HG02981 (cell line): ENCODE data around the gene ICOS.

Experiments
- ATAC-seq: cut with Tn5 transposase; IDR thresholded peaks from one replicate; pipeline ENCODE4 v1.9.1; 2021; ENCODE audit warnings: mild to moderate bottlenecking, moderate library complexity; ENCODE audit not compliant: unreplicated experiment

The ICOS gene

DNA sequence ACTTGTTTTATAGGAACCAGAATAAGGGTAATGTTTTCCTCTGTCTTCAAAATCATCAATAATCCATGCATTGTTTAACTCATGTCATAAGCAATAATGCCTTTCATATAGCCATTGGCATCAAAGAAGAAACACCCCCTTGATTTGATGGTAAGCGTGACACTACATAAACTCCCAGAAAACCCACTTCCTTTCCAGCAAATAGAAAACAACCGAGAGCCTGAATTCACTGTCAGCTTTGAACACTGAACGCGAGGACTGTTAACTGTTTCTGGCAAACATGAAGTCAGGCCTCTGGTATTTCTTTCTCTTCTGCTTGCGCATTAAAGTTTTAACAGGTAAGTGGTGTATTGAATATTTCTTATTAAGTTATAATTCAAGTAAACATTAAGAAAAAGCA is at the start of gene ICOS:
Gene ICOS (plus strand): TSS at position 229 of the 400 bp plus-strand sequence. CDS start 52 bp downstream, at position 281.
- ATAC-seq, result no peak

GRCh38 chr2:203887677-203888076 is 48.9 kb upstream of the ICOS start:
- ATAC-seq, result no peak

DNA sequence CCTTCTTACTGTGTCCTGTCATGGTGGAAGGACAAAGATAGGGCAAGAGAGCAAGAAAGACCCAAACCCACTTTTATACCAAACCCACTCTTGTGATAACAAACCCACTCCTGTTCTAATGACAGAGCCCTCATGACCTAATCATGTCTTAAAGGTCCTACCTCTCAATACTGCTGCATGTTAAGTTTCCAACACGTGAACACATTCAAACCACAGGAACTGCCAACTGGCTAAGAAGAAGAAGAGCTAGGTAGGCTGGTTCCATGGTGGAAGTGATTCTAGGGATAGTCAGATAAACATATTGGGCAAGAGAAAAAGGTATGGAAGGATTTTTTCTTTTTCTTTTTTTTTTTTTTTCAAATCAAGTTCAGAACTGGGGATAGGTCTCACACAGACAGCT is 47.0 kb upstream of the ICOS start:
- ATAC-seq, result no peak

DNA sequence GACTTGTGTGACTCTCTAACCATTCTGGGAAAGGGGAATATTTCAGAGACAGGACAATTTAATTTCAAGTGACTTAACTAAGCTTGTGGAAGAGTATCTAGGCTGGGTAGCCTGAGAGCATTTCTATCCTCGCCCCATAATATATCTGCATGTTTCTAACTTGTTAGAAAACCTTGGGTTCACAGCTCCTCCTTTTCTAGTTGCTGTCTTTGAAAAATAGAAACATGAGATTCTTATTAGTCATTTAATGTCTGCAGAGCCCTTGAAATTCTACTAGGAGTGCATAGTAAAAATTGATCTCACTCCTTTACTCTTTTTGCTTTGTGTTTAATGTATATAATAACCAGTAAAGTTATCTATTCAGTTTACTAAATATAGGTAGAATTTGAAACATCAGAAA is 46.6 kb upstream of the ICOS start:
- no peak for ATAC-seq

- ATAC-seq, result no peak
These were observed 45.8 kb upstream of the ICOS start for GRCh38 chr2:203890733-203891132.

GRCh38 chr2:203891474-203891873 is 45.1 kb upstream of the ICOS start:
- no peak for ATAC-seq

- ATAC-seq, result no peak
These were observed 44.4 kb upstream of the ICOS start for GRCh38 chr2:203892207-203892606.

- no peak for ATAC-seq
These were observed 43.2 kb upstream of the ICOS start for GRCh38 chr2:203893401-203893800.

DNA sequence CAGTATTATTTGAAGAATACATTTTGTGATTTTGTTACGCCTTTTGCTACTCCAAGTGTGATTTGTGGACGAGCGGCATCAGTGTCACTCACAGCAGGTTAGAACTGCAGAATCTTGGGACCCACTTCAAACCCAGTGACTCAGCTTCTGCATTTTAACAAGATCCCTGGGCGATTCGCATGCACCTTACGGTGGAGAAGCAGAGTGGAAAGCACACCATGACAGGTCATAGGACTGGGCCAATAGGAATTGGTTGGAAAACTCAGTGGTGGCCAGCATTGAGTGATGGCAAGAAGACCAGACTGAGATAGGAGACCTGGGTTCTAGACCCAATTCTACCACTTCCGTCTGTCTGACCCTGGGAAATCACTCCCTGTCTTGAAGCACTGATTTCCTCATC is 42.7 kb upstream of the ICOS start:
- ATAC-seq, result no peak

GRCh38 chr2:203894262-203894661 is 42.3 kb upstream of the ICOS start:
- peak; percentile 51 for ATAC-seq

- no peak for ATAC-seq
These were observed 39.0 kb upstream of the ICOS start for GRCh38 chr2:203897544-203897943.

- ATAC-seq, result no peak
These were observed 37.9 kb upstream of the ICOS start for GRCh38 chr2:203898657-203899056.

GRCh38 chr2:203900253-203900652 is 36.3 kb upstream of the ICOS start:
- no peak for ATAC-seq

DNA sequence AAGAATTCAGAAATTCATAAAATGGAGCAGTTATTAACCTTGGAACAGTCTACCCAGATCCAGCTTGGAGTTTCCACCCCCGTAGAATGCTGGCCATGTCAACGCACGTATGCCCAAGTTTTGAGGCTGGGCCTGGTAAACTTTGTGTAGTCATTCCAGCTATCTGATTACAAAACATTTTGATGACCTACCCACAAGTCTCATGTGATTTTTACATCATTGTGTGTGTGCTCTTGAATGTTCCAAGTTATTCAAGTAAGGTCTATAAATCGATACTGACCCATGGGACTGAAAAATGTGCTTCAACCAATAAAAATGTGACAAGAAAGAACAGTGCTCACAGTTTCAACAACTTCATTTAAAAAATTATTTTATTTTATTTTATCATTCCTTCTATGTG is 32.5 kb upstream of the ICOS start:
- no peak for ATAC-seq

- no peak for ATAC-seq
These were observed 30.9 kb upstream of the ICOS start for GRCh38 chr2:203905656-203906055.

- ATAC-seq, result no peak
These were observed 28.3 kb upstream of the ICOS start for GRCh38 chr2:203908066-203908796.

- no peak for ATAC-seq
These were observed 27.8 kb upstream of the ICOS start for GRCh38 chr2:203908797-203909185.

DNA sequence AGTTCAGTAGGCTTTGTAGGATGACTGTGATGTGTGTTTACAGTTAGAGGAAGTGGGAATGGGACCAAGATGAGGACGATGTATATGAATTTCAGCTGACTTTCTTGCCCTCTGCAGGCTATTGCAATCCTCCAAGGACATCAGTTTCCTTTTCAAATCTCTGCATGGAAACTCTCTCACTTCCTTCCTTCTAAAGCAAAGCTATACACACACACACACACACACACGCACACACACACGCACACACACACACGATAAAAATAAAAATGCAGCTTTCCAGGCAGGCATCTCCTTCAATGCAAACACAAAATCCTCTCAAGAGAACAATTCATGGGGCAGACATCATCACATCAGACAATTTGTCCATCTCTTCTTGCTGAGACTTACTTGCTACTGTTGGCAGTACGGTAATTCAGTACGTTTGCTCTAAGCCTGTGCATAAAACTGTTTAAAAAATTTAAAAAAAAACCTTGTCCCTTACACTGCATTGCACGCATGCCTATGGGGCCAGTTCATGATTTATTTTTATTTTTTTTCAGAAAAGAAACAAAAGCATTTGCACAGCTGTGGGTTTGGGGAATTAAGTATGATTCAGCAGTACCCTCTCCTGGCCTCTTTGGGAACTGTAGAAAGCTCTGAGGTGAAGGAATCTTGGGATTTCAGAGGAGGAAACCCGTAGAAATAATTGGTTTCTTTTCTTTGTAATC is 27.1 kb upstream of the ICOS start:
- ATAC-seq, result no peak

DNA sequence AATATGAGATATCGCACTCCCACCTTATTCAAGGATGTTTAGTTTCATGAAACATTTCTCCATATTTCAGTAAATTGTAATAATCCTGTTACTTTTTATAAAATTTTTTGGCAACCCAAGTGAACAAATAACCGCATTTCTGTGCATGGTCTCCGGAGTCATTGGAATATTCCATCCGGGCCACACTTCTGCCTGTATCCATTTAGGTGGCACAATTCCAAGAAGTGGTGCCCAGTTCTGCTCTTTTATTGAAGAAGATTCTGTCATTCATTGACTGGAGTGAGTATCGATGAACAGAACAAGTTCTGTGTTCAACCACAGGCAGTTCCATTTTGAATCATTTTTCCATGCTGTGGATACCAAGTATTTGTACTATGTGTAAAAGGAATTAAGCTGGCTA is 26.6 kb upstream of the ICOS start:
- ATAC-seq, result no peak

GRCh38 chr2:203913947-203914346 is 22.6 kb upstream of the ICOS start:
- ATAC-seq, result no peak

- no peak for ATAC-seq
These were observed 21.9 kb upstream of the ICOS start for GRCh38 chr2:203914546-203915182.

DNA sequence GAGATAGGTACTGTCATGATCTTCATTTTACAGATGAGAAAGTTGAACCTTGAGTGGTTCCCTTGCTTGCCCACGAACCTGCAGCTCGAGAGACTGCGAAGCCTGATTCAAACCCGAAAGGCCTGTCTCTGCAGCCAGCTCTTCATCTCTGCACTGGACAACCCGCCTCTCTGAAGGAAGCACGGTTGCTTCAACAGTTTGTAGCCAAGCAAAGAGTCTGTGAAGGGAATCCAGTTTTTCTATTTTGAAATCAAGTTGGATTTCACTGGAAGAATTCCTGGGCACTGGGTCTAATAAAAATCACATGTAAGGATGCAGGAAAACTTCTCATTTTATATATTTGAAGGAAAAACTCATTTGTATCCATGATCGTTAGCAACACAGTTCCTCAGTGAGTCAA is 21.3 kb upstream of the ICOS start:
- no peak for ATAC-seq
